Stimulated activated CD8-positive, alpha-beta memory T cell treated with anti-CD3 and anti-CD28 coated beads, Interleukin-15, amount 100 ng/mL, for 4 hours (primary cell): ENCODE data around the gene FKBP11.
"Not testable (repeated sequence)": the region's sequence is repeated elsewhere in the genome, so short reads cannot be mapped to it uniquely, and the experiment has no call there.

Experiments
- DNase-seq, 2 donors: peaks; one replicate each; pipeline ENCODE4 v3.0.0-alpha.2; 2020; ENCODE audit warnings: low read depth in 2 of 2

FKBP11 gene

DNA sequence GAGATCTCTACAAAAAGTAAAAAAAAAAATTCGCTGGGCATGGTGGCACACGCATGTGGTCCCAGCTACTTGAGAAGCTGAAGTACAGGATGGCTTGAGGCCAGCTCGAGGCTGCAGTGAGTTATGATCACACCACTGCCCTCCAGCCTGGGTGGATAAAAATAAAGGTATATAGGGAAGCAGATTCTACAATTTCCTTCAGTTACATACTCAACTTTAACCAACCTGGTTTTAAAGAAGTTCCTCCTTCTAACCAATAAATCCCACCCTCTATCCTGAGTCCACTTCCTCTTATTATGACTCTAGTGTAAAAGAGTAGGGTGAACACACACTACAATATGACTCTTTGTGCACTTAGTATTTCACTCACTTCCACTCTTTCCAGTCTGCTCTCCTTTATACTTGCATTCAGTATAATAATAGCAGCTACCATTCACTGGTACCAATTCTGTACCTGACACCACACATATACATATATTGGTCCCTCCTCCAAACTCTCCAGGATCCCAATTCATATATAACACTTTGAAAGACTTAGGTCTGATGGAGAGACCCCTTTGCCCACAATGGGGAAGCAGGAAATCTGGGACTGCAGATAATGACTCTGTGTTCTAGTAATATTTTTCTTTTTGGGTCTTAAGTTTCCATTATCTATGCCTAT is 29.7 kb upstream of the FKBP11 start:
- no peak for DNase-seq

DNA sequence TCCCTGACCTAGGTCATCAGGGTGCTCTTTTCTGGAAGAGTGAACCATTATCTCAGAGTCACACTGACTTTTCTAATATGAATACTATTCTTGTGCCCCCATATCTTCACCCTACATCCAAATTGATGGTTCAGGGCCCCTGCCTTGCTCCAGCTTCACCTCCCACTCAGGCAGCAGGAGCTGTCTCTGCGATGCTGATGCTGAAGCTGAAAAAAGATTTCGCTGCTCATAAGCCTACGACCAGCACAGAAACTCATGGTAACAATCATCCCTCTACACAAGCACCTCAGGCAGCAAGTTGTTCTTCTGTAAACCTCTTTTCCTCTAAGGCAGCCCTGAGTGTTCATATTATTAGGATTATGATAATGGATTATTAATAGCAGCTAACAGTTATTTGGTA is 28.8 kb upstream of the FKBP11 start:
- DNase-seq, result no peak

GRCh38 chr12:48952691-48953090 is 27.4 kb upstream of the FKBP11 start:
- DNase-seq, result no peak

DNA sequence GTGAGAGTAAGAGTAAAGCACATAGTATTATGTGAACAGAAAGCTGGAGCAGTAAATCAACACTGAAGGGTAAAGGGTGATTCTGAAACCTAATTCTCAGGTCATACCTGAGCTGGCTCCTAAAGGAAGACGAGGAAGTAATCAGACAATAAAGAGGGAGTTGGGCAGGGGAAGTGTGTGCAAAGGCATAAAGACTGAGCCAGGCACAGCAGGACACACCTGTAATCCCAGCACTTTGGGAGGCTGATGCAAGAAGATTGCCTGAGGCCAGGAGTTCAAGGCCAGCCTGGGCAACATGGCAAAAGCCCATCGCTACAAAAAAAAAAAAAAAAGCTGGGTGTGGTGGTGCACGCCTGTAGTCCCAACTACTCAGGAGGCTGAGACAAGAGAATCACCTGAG is 22.4 kb upstream of the FKBP11 start:
- no peak for DNase-seq

GRCh38 chr12:48946943-48947342 is 21.7 kb upstream of the FKBP11 start:
- DNase-seq, result no peak

- DNase-seq, result no peak
Measured at GRCh38 chr12:48946205-48946604, 20.9 kb upstream of the FKBP11 start.

- DNase-seq, result no peak
Measured at GRCh38 chr12:48943221-48943620, 17.9 kb upstream of the FKBP11 start.

GRCh38 chr12:48940181-48940580 is 14.9 kb upstream of the FKBP11 start:
- DNase-seq, result no peak

DNA sequence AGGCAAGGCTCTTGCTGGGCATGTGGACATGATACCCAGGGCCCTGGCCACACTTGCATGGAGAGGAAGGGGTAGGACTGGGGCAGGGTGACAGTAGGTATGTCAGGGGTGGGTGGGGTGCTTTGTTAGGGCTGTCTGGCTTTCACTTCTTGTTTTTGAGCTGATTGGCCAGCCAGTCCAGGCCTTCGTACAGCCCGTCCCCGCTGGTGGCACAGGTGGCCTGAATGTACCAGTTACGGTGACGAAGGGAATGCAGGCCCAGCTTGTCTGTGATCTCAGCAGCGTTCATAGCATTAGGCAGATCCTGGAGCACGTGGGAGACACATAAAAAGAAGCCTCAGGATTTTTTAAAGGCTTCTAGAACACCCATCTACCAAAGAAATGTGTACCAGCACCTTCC is 13.5 kb upstream of the FKBP11 start:
- DNase-seq, result no peak

DNA sequence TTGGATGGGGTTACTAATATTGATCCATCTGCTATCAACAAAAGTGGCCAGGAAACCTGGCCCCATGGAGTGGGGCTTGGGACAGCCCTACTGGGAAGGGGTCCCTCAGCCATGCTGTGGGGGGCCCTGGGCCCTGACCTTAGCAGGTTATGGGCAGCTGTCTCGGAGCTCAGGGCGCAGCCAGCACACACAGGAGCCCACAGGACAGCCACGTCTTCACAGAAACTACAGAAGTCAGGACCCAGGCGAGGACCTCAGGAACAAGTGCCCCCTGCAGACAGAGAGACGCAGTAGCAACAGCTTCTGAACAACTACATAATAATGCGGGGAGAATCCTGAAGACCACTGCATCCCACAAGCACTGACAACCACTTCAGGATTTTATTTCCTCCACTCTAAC is 11.9 kb upstream of the FKBP11 start:
- DNase-seq, result no peak

DNA sequence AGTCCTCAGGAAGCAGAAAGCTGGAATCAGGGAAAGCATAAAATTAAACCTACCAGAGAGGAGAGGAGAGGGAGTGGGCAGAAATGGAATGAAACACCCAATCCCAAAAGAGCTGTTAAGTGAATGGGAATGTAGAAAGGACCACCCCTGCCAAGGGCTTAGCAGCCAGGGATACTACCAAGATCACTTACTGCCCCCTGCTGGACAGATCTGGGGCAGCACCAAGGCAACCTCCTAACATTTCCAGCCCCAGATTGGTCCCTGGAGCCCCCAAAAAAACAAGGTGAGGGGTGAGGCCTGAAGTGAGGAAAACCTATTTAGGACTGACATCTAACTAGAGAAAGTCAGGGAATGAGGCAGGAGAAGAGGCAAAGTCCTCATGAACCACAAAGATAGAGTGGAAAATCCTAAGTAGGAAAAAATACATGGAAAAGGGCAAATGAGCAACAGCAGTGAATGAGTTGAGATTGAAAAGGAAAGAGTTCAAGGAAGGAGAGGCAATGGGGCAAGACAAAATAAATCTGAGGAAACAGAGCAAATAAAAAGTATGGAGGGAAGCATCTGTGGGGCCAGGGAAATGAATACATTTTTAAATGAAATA is 11.2 kb upstream of the FKBP11 start:
- peak; percentile 53 to 66 for DNase-seq

GRCh38 chr12:48934312-48934706 is 9.0 kb upstream of the FKBP11 start:
- no peak for DNase-seq

DNA sequence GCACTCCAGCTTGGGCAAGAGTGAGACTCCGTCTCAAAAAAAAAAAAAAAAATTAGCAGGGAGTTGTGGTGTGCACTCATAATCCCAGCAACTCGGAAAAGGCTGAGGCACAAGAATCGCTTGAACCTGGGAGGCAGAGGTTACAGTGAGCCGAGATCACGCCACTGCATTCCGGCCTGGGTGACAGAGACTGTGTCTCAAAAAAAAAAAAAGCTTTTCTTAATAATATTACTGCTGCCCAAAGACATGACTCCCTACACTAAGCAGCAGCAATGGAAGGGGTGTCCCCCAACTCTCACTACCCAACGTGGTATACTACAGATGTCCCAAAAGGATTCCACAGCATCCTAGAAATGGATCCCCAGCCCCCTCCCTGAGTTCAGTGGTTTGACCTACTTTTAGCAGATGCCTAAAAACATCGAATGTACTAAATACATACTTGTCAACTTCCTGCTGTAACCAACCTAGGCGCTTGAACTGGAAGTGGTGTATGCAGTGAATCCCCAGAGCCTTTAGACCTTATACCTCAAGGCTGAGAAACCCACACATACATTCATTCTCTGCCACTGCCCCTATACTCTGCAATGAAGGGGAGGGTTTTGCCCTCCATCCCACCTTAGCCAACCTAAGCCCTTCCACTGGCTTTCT is 8.5 kb upstream of the FKBP11 start:
- no peak for DNase-seq

DNA sequence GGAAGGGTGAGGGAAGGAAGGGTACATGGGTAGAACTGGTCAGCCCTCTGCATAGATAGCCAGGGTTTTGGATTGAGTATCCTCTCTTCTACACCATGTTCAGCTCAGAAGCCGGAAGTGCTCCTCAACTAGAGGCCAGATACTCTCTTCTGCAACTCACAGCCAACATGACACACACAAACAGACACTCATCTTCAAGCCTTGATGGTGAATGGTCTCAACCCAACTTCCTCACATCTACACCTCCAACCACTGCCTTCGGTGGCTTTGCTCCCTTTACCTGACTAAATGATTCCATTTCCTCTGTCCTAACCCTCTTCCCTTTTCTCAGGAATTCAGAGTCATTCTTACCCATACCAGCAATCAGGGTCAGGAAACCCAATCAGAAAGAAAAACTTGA is 7.6 kb upstream of the FKBP11 start:
- DNase-seq, result no peak

- no peak for DNase-seq
Measured at GRCh38 chr12:48930475-48930874, 5.2 kb upstream of the FKBP11 start.

DNA sequence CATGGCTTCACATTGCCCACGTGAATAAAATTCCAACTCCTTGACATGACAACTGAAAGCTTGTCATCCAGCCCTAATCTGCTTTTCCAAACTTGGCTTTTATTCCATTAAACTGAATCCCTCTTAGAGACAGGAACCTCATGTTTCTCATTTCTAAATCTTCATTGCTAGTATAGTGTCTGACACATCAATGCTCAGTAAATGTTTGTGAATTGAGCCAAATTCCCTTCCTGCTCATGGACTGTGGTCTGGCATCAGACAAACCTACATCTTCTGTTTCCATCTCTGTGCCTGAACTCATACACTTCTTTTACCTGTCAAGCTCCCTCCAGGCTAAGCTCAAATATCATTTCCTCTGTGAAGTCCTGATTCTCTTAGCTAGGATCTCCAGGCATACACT is 4.3 kb upstream of the FKBP11 start:
- DNase-seq, result no peak

GRCh38 chr12:48927261-48927660 is 2.0 kb upstream of the FKBP11 start:
- DNase-seq, result no peak

- peak; percentile 65 to 70 for DNase-seq
Measured at GRCh38 chr12:48924617-48925303, 532 bp downstream of the FKBP11 start.

GRCh38 chr12:48923117-48923516 is 2.2 kb downstream of the FKBP11 start:
- DNase-seq, result no peak

GRCh38 chr12:48917857-48918537 is 7.3 kb downstream of the FKBP11 start:
- DNase-seq, result no peak

DNA sequence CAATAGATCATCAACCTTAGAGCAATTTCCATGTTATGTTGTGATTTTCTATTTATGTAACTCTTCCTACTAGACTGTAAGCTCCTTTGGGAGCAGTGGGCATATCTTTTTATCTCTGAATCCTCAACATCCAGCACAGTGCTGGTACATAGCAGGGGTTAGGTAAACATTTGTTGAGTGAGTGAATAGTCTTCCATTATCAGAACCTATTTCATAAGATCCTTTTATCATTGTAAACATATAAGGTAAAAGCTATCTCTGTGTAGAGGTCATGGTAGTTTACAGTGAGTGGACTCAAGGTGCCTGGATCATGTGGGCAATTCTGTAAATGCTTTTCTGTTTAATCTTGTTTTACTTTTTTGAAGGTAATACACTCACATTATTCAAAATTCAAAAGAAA is 15.1 kb downstream of the FKBP11 start:
- DNase-seq, result no peak

DNA sequence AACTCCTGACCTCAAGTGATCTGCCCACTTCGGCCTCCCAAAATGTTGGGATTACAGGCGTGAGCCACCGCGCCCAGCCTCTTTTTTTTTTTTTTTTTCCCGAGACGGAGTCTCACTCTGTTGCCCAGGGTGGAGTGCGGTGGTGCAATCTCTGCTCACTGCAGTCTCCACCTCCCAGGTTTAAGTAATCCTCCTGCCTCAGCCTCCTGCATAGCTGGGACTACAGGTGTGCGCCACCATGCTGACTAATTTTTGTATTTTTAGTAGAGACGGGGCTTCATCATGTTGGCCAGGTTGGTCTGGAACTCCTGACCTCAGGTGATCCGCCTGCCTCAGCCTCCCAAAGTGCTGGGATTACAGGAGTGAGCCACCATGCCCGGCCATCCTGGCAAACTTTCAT is 15.6 kb downstream of the FKBP11 start:
- not testable (repeated sequence) for DNase-seq
